ENCODE data around the gene TSC2.
"Not testable (repeated sequence)": the region's sequence is repeated elsewhere in the genome, so short reads cannot be mapped to it uniquely, and the experiment has no call there.

Gene TSC2

DNA sequence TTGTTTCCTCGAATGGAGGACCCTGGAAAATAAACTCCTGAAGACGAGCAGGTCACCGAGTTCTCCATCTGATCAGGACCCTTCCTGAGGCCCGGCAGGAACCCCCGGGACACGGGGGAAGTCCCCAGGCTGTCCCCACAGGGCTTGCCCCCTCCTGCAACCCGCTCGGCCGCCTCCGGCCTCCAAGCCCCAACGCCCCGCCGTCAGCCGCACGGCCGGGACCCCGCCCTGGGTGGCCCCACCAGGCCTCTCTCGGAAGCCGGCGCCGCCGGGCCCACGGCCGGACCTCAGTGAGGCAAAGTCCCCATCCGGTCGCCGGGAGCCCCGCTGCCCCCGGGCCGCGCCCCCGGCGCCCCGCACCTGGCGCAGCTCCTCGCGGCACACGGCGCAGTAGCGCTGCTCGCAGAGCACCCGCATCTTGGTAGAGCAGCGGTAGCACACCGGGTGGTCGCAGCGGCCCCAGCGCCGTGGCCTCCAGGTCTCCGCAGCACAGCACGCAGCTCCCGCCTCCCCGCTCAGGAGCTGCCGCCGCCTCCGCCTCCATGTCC lies 38.5 kb upstream of the TSC2 start:
- Histone ChIP-seq H2AFZ (ENCODE audit: low read length) (no peak overlapping the region), H3K4me1 (ENCODE audit: insufficient read depth, low read length, severe bottlenecking) (peaks cover 53% of the 10 kb centered on the region), H3K9me3 (ENCODE audit: low read length) (no peaks in the 10 kb centered on the region), H3K4me3 (ENCODE audit: low read depth, low read length, poor library complexity, severe bottlenecking) (peak overlapping the region; percentile 99), H3K79me2 (ENCODE audit: insufficient read depth, low read length) (peaks cover 11% of the 10 kb centered on the region), H4K20me1 (ENCODE audit: insufficient read depth, low read length) (no peaks in the 10 kb centered on the region), H3K27ac (ENCODE audit: low read depth, low read length, poor library complexity, severe bottlenecking) (peak overlapping the region; percentile 53), H3K4me2 (ENCODE audit: low read length) (peak overlapping the region; percentile 74), H3K9me2 (ENCODE audit: low read depth, low read length) (no peaks in the 10 kb centered on the region), H3K27me3 (ENCODE audit: insufficient read depth, low read length) (no peaks in the 10 kb centered on the region), H3K36me3 (ENCODE audit: insufficient read depth, low read length) (0 out of 2 replicates have a peak, but pooled peaks cover 6% of the 10 kb centered on the region), H3K9ac (ENCODE audit: low read length) (peak overlapping the region; percentile 95), H3F3A (ENCODE audit: insufficient read depth, low read length) (no peaks in the 10 kb centered on the region)
- no peak for TF ChIP-seq EZH2 (IDR thresholded peaks at IDR 0.05; ENCODE audit: borderline replicate concordance, low read length)
- TF ChIP-seq, protein P1, sequence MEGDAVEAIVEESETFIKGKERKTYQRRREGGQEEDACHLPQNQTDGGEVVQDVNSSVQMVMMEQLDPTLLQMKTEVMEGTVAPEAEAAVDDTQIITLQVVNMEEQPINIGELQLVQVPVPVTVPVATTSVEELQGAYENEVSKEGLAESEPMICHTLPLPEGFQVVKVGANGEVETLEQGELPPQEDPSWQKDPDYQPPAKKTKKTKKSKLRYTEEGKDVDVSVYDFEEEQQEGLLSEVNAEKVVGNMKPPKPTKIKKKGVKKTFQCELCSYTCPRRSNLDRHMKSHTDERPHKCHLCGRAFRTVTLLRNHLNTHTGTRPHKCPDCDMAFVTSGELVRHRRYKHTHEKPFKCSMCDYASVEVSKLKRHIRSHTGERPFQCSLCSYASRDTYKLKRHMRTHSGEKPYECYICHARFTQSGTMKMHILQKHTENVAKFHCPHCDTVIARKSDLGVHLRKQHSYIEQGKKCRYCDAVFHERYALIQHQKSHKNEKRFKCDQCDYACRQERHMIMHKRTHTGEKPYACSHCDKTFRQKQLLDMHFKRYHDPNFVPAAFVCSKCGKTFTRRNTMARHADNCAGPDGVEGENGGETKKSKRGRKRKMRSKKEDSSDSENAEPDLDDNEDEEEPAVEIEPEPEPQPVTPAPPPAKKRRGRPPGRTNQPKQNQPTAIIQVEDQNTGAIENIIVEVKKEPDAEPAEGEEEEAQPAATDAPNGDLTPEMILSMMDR (IDR thresholded peaks at IDR 0.05; ENCODE audit: low read length), result no peak

DNA sequence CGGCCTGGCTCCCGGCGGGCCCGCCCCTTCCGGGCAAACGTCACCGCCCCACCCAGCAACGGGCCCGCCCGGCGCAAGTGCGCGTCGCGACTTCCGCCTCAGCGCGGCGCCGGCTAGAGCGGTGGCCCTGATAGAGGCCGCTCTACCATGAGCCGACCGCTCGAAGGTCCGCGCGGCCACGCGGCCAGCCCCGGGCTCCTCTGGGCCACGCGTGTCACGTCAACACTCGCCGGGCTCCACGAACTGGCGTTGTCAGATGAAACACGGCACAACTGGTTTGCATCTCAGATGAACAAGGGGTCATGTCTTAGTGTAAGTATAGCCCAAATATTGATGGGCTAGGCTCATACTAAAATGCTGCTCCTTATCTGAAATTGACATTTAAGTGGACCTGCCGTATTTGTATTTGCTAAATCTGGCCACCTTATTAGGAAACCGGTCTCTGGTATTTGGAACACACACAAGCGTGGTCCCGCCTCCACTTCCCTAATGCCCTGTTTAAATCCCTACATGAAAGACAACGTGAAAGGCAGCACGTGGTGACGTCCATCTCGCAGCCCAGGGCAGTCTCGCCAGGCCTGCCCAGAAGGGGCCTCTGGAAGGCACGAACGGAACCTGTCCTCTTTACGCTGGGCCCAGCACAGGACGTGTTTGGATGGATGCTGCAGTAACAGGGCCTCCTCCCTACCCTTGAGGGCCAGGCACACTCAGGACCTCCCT lies 37.8 kb upstream of the TSC2 start, which contains the start of gene ZNF598:
TSS of gene ZNF598 (minus strand) at position 31 of the 720 bp plus-strand sequence.
- TF ChIP-seq, protein P1 (IDR thresholded peaks at IDR 0.05; ENCODE audit: low read length), result no peak
- no peak for TF ChIP-seq EZH2 (IDR thresholded peaks at IDR 0.05; ENCODE audit: borderline replicate concordance, low read length)
- 0 out of 2 replicates have a peak, but pooled peaks cover 6% of the 10 kb centered on the region for H3K36me3 ChIP-seq (ENCODE audit: insufficient read depth, low read length)
- no peaks in the 10 kb centered on the region for H4K20me1 ChIP-seq (ENCODE audit: insufficient read depth, low read length)
- peak within 1 kb of the TSS; percentile 98 for H3K4me2 ChIP-seq (ENCODE audit: low read length)
- H3K27me3 ChIP-seq (ENCODE audit: insufficient read depth, low read length), result no peaks in the 10 kb centered on the region
- no peaks in the 10 kb centered on the region for H3K9me2 ChIP-seq (ENCODE audit: low read depth, low read length)
- peak within 1 kb of the TSS; percentile 5; the same call in 1 of the 2 replicates for H2AFZ ChIP-seq (ENCODE audit: low read length)
- peaks cover 11% of the 10 kb centered on the region for H3K79me2 ChIP-seq (ENCODE audit: insufficient read depth, low read length)
- no peaks in the 10 kb centered on the region for H3K9me3 ChIP-seq (ENCODE audit: low read length)
- peak within 1 kb of the TSS; percentile 99 for H3K4me3 ChIP-seq (ENCODE audit: low read depth, low read length, poor library complexity, severe bottlenecking)
- peaks cover 49% of the 10 kb centered on the region for H3K4me1 ChIP-seq (ENCODE audit: insufficient read depth, low read length, severe bottlenecking)
- no peaks in the 10 kb centered on the region for H3F3A ChIP-seq (ENCODE audit: insufficient read depth, low read length)
- peak within 1 kb of the TSS; percentile 53 for H3K27ac ChIP-seq (ENCODE audit: low read depth, low read length, poor library complexity, severe bottlenecking)
- peak within 1 kb of the TSS; percentile 99 for H3K9ac ChIP-seq (ENCODE audit: low read length)

DNA sequence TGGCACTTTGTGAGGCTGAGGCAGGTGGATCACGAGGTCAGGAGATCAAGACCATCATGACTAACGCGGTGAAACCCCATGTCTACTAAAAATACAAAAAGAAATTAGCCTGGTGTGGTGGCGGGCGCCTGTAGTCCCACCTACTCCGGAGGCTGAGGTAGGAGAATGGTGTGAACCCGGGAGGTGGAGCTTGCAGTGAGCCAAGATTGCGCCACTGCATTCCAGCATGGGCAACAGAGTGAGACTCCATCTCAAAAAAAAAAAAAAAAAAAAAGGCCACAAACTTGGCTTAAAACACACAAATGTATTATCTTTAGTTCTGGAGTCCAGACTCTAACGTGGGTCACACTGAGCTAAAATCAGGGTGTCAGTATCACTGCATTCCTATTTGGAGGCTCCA lies 36.1 kb upstream of the TSC2 start:
- H3K79me2 ChIP-seq (ENCODE audit: insufficient read depth, low read length), result peaks cover 11% of the 10 kb centered on the region
- H3K36me3 ChIP-seq (ENCODE audit: insufficient read depth, low read length); H3K4me2 ChIP-seq (ENCODE audit: low read length); H2AFZ ChIP-seq (ENCODE audit: low read length); H3K9me2 ChIP-seq (ENCODE audit: low read depth, low read length); H3K9ac ChIP-seq (ENCODE audit: low read length); H4K20me1 ChIP-seq (ENCODE audit: insufficient read depth, low read length); H3K9me3 ChIP-seq (ENCODE audit: low read length); H3F3A ChIP-seq (ENCODE audit: insufficient read depth, low read length); H3K27ac ChIP-seq (ENCODE audit: low read depth, low read length, poor library complexity, severe bottlenecking); H3K4me3 ChIP-seq (ENCODE audit: low read depth, low read length, poor library complexity, severe bottlenecking); H3K27me3 ChIP-seq (ENCODE audit: insufficient read depth, low read length): not testable (repeated sequence)
- H3K4me1 ChIP-seq (ENCODE audit: insufficient read depth, low read length, severe bottlenecking), result peaks cover 34% of the 10 kb centered on the region
